RKO (cell line): ENCODE results near the gene SARDH.

Experiments used
- DNase-seq: peaks from one replicate; pipeline ENCODE4 v3.0.0-alpha.2; 2016; ENCODE audit warnings: low spot score

SARDH gene

DNA sequence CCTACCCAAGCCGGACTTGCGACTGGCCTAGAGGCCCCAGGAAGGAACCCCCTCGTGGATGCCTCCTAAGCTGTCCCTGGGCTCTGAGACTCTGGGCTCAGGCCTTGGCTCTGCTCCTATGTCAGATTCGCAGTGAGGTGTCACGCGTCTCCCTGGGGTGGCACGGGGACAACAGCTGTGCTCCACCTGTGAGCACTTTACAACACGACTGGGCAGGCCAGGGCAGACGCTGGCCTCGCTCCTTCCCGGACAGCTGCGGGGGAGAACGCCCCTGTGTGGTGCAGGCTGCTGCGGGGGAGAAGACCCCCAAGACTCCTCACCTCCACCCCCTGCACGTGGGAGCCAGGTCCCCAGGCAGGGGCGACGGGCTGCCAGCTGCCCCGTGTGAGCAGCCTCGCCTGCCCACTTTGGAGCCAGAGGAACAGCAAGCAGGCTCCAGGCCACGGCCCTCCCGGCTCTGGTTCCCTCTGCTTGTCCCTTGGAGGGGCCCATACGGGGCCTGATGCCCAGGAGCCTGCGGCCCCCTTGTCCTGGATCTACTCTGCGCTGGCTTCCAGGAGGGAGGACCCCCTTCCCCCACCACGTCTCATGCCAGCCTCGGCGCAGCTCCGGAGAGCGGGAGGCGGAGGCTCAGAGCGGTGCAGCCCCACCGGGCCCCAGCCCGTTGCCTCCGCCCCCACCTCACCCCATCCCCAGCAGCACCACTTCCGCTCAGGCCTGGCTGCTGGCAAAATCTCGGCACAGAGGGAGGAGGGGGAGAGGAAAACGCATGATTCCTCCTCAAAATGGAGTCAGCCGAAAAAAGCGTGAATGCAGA is 36.0 kb downstream of the SARDH start:
- DNase-seq = no peak

DNA sequence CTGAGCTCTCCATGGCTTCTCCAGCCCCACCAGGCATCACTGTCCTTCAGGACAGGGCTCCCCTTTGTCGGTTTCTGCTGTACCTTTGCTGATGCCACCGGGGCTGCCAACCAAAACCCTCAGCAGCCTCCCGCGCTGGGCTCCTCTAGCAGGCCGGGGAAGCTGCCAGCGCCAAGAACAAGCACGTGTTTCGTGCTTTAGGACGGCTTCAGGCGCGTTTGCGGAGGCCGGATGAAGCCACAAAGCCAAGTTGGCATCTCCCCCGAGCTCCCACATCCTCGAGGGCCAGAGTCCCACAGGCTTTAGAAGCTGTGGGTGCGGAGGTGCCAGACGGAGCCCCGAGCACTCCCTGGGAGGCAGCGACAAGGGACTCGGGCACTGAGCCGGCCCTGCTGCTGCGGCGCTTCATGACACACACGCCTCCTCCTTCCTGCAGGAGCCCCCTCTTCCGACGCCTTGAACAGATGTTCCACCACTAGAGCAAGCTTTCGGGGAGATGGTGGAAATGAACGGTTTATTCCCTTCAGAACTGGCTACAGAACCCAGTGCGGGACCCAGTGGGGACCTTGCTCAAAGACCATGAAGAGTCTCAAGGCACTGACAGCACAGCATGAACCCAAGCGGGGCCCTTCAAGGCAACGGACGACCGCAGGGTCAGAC is 36.7 kb downstream of the SARDH start:
- DNase-seq = no peak

DNA sequence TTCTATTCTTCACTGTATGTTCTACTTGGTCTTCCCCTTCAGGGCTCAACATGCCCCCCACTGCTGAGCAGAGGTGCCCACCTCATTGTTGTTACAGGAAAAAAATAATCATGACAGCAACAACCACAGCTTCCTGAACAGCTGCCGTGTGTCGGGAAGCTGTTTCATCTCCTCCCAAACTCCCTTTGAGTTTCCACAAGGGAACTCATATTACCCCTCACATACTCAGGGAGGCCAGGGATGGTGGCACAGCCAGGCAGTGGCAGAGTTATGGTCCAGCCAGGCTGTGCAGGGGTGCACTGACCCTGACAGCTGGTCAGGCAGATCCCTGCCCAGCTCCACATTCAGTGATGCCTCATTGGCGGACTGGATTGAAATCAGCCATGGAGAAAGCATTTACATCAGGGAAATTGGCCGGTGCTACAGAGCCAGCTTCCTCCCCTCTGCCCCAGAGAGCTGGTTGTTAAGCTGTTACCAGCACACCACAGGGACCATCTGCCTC is 37.3 kb downstream of the SARDH start:
- no peak for DNase-seq

DNA sequence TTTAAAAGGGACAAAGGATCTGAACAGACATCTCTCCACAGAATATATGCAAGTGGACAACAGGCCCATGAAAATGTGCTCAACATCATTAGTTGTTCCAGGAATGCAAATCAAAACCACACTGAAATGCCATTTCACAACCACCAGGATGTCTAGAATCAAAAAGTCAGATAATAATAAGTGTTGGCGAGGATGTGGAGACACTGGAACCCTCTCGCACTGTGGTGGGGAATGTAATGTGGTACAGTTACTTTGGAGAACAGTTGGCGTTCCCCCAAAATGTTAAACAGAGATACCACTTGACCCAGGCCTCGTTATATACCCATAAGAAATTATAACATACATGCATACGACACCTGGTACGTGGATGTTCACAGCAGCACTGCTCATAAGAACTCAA is 38.6 kb downstream of the SARDH start:
- no peak for DNase-seq

GRCh38 chr9:133696071-133696472 is 42.1 kb downstream of the SARDH start:
- DNase-seq = no peak

DNA sequence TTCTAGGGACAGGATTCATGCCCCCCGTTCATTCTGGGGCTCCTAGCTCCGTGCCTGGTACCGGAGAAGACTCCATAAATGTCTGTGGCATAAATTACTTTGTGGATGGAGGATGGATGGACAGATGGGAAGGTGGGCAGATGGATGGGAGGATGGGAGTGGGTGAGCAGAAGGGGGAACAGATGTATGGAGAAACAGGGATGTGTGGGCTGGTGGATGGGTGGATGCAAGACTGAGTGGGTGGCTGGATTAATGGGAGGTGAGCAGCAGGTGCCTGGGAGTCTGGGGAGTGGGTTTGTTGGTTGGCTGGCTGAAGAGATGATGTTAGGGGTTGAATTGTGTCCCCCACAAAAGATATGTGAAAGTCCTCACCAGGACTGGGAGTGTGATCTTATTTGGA is 43.5 kb downstream of the SARDH start:
- DNase-seq = no peak

- no peak for DNase-seq
Observed at GRCh38 chr9:133693703-133694529, 44.2 kb downstream of the SARDH start.

GRCh38 chr9:133693116-133693515 is 45.0 kb downstream of the SARDH start:
- DNase-seq = no peak

DNA sequence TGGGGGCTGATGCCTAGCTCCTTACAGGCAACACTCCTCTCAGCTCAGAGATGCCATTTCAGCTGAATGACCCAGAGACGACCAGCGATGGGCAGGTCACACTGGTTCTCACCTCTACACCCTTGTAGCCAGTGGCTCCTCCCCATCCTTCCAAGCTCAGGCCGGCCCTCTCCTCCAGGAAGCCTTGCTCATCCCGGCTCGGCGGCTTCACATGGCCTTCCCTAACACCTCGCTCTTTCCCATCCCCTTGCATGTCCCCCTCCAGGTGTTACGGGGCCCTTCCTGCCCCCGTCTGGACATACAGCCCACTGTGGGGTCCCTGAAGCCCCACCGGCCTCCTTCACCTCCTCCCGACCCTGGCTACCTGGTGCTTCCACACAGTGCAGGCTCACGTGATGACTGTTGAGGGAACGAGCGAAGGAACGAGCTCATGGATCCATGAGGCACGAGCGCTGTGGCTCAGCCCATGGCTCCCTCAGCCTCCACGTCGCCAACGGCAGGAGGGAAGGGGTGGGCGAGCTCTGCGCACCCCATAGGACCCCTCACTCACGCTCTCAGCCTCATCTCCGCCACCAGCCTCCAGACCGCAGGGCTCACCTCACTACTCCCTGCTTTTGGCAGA is 45.7 kb downstream of the SARDH start:
- DNase-seq = no peak

DNA sequence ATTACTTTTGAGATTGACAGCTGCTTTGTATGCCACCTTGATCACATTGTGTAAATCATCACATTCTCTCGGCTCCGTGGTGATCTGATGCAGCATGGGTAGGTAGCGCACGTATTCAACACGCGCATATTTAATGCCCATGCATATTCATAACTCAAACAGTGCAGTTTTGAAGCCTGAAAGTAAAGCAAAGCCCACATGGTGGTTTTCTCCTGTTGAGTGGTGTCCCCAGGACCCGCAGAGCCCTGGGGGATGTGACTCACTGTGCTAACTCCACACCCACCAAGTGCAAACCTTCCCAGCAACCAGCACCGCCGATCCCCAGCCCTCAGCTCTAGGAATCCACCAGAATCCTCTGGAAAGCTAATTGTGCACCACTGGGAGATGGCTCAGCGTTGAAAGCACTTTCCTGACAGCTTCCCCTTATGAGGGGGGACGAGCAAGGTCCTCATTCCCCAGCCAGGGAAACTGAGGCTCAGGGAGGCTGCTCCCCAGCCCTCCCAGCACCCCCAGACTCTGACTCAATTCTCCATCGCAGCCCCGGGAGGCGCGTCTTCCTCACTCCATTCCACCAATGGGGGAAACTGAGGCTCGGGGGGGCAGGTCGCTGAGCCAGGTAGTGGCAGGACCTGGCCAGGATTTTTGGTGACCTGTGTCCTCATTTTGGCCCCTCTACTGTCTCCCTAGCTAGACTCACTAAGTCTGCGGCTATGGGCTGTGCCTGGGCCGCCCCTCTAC is 46.4 kb downstream of the SARDH start:
- no peak for DNase-seq

DNA sequence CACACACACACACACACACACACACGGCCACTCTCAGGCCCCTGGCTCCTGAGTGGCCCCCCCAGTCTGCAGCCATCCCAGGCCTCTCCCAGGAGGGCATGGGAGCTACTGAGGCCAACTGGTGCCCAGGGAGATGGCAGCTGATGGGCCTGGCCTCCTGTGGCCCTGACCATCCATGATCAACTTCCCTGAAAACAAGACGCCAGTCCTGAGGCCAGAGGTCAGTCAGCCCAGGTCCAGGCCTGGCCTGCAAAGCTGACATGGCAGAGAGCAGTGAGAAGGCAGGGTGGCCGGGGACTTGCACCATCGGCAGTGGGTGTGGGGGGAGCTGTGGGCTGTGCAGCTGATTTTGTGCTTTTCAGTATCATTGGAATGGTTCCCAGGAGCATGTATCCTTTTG is 47.0 kb downstream of the SARDH start:
- no peak for DNase-seq

GRCh38 chr9:133690081-133690561 is 48.0 kb downstream of the SARDH start:
- DNase-seq = no peak

- no peak for DNase-seq
Observed at GRCh38 chr9:133689151-133689763, 48.9 kb downstream of the SARDH start.

DNA sequence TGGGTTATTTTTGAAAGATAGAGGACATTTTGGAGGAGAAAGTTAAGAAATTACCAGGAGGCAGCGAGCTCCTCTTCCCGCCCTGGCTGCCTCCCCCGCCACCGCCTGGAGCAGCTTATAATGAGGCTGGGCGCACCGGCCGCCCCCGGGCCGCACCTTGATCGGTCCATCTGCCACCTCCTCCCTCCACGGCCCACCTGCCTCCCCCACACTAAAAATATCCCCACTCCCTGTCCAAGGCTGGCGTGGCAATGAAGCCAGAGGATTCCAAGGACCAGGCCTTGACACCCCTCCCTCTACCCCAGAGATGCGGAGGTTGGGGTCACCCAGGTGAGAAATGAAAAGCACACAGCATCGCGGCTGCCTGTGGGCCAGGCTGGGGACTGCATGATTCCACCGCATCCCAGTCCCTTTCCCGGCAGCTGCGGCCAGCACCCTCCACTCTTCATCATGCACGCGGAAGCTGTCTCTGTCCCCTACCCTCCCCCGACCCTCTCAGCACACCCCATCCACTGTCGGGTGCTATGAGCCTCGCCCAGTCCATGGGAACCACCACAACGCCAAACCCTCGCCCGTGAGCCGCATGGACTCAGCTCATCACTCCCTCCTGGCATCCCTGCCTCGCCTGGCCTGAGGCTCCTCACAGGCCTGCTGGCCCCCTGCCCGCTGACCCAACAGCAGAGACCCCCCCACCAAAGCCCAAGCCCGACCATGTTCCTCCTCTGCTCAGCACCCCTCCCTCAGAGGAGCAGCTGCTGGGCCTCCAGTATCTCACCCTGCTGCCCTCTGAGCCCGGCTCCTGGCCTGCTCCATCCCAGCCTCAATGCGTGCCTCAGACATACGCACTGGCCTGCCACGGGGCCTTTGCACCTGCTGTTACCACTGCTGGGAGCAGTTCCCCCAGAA is 50.0 kb downstream of the SARDH start:
- DNase-seq = no peak

DNA sequence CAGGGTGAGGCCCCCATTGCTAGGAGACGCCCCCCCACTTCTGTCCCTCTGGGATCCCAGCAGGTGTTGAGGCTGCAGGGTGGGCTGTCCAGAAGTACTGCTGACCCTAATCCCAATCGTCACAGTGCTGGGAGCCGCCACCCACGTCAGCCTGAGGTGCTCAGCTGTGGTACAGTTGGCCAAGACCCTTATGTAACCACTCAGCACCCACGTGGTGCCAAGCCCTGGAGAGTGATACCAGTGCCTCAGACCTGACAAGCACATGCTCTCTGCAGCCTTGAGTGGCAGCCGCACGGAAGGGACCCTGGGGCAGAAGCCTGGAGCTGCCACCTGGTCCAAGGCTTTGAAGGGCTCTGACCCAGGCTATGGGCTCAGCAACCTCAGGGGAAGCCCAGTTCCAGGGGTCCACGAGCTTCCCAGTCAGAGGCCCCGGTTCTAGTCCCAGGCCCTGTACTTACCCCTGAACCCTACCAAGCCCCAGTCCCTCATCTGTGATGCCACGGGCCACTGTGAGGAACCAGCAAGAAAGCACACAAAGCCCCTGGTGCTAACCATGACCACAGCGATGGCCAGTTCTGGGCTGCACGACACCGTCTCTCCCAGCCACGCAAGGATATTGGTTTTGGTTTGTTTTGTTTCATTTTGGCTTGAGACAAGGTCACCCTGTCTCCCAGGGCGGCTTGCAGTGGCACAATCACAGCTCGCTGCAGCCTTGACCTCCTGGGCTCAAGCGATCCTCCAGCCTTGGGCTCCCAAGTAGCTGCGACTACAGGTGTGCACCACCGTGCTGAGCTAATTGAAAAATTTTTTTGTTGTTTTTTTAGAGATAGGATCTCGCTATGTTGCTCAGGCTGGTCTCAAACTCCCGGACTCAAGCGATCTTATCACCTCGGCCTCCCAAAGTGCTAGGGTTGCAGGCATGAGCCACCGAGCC is 51.2 kb downstream of the SARDH start:
- DNase-seq = no peak

- no peak for DNase-seq
Observed at GRCh38 chr9:133685653-133686609, 52.2 kb downstream of the SARDH start.

- no peak for DNase-seq
Observed at GRCh38 chr9:133684936-133685361, 53.2 kb downstream of the SARDH start.
